DMS114 treated with DMSO at 0.1 percent for 48 hours (cell line): ENCODE data around the gene ARID1A.

ENCODE experiments used
- DNase-seq: peaks from one replicate; lab custom pipeline; 2025; ENCODE audit not compliant: unreplicated experiment; lab: John Stamatoyannopoulos, UW

ARID1A gene

DNA sequence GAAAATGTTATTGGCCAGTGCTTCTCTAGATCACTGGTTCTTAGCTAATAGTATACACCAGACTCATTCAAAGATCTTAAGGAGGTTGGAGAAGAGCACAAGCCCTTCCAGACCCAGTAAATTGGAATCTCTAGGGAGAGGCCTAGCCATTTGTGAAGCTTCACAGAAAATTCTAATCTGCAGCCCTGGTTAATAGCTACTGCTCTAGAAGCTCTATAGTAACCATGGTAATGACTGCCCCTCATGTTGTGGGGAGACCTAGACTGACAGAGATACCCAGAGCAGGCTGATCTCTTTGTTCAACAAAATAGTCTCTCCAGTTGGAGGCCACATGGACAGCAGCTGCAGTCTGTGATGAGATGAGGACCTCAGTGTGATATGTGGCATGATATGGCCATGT lies 31.7 kb downstream of the ARID1A start:
- DNase-seq: no peak

DNA sequence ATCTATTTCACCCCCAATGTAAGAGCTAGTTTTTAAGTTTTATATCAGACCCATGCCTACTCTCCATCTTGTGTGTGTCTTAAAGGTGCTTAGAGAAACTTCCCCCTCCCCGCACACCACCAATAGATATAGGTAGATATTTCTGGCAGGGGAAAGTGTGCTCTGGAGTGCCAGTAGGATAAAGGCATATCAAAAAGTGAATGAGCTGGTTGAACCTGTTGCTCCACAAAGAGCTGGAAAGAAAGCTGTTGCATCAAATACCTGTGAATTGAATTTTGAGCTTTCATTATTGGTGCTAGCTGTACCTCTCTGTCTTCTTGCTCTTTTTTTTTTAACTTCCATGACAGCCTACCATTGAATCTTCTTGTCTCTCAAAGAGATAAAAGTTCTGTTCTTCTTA lies 32.8 kb downstream of the ARID1A start:
- no peak for DNase-seq

DNA sequence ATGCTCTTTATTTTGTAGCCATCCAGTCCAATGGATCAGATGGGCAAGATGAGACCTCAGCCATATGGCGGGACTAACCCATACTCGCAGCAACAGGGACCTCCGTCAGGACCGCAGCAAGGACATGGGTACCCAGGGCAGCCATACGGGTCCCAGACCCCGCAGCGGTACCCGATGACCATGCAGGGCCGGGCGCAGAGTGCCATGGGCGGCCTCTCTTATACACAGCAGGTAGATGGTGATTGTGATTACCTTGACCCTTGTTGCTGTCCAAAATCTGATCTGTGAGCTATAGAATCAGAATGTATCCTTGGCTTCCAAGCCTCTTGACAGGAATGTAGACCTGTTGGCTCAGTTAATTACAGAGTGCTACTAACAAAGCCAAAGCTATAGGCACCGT lies 33.8 kb downstream of the ARID1A start:
- no peak for DNase-seq

DNA sequence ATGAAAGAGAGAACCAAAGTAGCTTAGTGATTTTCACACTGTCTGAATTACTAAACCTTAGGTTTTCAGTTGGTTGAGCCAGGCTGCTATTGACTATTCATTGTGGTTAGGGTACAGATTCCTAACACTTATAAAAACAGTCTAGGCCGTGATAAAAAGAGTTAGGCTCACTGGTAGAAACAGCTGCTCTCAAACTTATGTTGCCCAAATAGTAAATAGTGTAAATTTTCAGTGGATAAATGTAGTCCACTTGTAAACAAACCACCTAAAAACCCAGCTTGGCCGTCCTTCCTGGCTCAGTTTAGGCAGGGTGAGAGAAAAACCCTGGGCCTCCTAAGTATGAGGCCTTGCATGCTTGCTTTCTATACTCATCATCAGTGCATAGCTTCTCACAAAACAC lies 34.9 kb downstream of the ARID1A start:
- no peak for DNase-seq

DNA sequence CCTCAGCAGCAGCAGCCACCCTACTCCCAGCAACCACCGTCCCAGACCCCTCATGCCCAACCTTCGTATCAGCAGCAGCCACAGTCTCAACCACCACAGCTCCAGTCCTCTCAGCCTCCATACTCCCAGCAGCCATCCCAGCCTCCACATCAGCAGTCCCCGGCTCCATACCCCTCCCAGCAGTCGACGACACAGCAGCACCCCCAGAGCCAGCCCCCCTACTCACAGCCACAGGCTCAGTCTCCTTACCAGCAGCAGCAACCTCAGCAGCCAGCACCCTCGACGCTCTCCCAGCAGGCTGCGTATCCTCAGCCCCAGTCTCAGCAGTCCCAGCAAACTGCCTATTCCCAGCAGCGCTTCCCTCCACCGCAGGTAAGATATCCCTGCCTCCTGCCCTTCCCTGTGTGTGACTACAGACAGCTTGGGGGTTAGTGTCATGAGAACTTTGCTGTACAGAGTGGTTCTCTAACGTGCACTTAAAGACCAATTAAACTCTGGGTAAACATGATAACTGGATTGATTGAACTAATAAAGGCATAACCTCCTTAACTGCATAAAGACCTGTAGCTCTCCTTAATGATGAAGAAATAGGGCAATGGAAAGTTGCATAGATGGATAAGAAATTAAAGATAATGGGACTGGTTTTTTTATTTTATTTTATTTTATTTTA lies 35.6 kb downstream of the ARID1A start:
- DNase-seq: no peak

DNA sequence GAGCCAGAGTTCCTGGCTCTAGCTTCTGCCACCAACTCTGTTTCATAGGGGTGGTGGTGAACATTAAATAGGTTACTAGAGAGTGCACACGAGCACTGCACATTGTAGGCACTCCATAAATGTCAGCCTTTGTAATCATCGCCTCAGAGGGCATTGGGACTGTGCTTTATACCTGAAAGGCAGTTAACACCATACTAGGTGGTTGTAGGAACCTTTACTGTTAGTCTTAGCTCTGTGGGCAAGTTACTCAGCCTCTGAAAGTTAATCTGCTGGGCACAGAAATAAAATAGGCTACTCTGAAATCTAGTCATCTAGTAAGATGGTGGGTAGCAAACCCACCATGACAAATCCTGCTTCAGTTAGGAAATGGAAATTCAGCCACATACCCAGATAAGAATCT lies 37.6 kb downstream of the ARID1A start:
- DNase-seq: no peak

DNA sequence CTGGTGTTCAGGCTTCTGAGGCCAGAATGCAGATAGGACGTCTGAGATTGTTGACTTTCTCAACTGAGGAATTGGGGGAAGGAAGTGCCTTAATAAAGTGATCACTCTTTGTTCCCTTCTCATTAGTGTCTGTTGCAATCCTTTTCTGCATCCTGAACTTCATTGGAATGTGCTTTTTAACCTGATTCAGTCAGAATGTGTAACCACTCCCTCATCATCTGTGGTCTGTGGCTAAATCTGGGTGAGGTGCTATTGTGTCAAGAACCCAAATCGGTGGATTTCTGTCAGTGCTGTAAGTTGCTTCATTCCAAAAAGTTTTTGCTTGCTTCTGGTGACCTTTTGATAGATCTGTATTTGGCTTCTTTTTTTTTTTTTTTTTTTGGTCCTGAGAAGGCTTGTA lies 38.2 kb downstream of the ARID1A start:
- DNase-seq: no peak

DNA sequence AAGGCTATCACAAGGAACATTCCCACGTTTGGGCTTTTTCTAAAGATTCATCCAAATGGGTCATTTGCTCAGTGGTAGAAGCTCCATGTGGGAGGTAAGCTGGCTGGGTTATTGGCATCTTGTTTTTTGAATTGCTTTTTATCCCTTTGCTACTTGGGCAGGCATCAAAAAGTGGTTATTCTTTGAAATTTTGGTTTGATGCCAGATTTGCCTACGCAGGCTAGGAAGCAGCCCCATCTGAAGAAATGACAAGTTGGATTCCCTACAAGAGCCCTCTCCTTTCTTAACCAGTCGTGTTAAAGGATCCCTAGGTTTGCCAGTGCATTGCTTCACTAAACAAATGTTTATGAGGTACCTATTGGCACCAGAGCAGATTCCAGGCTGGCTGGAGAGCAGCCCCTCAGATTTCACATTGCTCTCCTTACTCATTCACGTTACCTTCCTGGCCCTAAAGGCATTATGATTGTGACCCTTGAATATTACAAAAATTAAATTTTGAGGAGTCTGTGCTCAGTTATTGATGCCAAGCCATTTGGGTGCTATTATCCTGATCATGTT lies 38.8 kb downstream of the ARID1A start:
- DNase-seq: no peak

DNA sequence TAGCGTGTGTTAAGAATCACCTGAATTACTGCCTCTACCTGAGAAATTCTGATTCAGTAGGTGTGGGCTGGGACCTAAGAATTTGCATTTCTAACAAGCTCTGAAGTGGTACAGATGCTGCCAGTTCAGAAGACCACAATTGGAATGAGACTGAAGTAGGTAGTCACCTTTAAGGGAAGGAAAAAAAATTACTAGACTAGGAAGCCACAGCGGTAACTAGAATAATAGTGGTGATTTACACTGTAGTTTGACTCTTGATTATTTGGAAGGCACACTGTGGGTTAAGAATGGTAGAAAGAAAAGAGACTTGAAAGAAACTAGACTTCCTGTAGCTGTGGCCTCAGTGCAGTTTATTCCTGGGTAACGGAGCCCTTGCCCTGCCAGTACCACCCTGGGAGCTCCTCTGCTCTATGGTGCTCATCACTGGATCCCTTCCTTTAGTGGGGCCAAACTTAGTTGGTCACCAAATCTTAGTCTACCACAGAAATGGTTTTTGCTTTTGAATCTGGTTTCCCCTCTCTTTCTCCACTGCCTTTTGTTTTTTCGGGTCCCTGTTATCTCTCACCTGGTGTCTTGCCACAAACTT lies 43.6 kb downstream of the ARID1A start:
- no peak for DNase-seq

DNA sequence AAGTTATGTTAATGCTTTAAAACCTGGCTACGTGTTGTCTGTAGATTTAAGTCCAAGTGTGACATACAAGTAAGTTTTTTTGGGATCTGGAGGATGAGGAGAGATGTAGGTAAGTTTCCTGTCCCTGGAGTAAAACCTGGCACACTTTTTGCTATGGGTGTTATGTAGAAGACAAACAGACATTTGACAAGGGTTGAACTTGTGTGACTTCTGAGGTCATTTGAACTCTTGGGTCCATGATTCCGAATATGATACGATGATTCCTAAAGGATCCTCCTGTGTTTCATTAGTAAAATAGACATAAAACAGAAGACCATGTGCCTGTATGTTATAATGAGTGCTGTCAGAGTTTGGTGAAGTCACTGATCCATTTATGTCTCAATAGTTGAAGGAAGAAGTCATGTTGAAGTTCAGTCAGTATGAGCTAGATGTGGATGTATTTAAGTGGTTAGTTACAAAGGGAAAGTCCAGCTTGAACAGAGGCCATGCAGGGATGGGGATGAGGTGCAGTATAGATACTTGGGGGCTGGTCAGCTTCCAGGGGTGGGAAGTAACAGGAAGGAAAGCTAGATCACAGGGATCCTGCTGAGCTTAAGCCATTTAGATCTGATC lies 44.3 kb downstream of the ARID1A start:
- no peak for DNase-seq

DNA sequence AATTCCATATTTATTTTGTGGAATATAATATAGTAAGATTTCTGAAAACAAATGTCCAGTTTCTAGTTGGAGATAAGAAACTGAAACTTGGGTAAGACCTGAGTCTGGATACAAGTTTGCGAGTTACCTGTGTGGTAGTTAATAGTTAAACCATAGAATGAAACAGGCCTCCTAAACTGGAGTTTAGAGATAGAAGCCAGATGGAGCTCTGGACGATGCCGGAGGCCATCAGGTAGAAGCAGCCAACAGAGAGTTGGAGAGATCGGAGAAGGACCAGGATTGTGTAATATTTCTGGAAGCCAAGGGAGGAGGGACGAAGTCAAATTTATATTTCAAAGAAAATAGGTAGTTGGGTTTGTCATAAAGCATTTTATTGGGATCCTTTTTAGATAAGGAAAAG lies 45.1 kb downstream of the ARID1A start:
- DNase-seq: no peak

DNA sequence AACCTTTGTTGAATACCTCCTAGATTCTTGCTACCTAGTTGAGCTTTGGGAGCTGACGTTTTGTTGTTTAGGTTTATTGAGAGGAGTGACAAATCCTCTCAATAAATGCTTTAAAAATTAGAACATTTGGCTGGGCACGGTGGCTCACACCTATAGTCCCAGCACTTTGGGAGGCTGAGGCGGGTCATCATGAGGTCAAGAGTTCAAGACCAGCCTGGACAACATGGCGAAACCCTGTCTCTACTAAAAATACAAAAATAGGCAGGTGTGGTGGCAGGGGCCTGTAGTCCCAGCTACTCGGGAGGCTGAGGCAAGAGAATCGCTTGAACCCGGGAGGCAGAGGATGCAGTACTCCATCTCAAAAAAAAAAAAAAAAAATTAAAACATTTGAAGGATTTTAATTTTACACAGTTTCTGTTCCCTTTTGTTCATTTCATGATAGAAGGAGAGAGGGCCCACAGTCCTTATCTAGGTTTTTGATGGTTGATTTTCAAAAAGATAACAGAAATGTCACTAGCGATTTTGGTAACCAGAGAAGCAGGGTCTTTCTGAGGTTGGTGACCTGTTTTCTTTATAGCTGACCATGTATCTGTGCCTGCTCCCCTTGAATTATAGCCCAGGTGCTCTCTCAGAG lies 47.7 kb downstream of the ARID1A start:
- no peak for DNase-seq

DNA sequence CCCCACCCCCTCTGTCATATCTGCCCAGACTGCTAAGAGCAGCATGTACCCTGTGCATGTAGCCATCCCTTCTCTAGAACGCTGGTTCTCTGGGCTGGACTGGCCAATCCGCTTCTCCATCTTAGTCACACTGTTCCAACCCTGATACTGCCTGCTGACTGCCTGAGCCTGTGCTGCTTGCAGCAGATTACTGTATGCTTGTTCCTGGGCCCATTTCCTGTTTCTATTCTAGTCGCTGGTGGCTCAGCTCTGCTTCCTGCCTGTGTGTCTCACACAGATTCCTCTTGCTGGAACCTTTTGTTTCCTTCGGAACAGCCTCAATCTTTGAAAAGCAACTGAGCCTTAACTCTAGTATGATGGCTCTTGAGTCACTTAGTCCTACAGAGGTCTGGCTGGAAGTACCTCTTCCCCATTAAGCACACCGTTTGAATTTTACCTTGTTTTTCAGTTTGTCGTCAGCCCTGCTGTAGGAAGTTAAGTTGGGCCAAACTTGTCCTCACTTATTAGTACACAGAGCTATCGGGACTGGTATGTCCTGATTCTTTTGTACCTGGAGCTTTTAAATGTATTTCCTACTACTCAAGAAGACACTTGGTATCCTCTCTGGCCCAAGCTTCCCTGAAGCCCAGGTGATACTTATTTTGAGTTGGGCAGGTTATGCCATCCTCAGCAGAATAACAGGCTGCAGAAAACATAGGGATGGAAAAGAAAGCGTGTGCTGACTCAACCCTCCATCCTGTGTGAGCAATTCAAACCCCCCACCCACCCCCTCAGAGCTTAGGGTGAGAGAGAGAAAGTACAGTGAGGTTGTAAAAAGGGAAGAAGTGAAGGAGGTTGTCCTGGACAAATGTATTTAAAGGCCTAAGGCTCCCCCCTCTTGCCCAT lies 48.5 kb downstream of the ARID1A start:
- no peak for DNase-seq

DNA sequence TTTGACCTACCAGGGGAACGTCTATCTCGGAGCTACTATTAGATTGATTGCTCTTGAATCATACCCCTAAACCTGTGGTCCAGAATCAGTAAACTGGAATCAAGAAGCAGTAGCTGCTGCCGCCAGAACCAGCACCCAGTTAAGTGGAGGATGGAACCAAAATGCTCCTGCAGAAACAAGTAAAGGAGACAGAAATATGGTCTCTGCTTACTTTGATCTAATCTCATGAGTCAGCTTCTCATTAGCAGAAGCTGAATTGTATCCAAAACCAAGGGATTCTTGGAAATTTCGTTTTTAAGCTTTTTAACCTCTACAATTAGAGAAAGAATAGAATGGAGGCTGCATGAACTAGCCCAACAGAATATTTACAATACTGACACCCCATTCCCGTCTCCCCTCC lies 49.4 kb downstream of the ARID1A start:
- DNase-seq: no peak

DNA sequence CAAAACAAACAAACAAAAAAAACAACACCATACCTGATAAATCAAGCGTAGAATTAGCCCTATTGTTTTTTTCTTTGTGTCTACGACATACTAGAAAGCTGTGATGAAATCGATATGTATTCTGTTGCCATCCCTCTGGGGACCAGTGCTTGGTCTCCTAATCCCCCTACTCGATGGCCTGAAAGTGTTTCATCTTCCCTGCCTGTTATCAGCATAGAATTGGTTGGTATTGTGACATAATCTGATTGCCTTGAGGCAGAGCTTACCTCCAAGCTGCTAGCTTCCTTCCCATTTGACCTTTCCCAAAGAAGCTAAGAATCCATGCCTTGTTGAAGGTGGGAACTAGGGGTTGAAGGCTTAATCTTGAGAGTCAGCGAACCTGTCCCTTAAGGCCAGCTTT lies 51.2 kb downstream of the ARID1A start:
- DNase-seq: no peak

DNA sequence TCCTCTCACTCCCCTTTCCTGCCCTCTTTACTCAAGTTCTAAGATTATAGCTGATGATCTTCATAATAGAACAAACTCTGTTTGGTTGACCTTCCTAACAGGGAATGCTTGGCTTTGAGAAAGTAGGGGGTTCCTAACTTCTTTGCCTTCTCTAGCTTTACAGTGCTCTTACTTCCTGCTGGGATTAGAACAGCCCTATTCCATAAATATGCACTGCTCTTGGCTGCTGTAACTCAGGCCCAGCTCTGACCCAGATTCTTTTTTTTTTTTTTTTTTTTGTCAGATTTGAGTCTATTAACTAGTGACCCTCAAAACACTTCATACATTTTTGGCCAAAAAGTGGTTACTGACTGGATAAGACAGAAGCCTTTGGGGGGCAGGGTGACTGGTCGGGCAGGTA lies 52.5 kb downstream of the ARID1A start:
- DNase-seq: no peak

DNA sequence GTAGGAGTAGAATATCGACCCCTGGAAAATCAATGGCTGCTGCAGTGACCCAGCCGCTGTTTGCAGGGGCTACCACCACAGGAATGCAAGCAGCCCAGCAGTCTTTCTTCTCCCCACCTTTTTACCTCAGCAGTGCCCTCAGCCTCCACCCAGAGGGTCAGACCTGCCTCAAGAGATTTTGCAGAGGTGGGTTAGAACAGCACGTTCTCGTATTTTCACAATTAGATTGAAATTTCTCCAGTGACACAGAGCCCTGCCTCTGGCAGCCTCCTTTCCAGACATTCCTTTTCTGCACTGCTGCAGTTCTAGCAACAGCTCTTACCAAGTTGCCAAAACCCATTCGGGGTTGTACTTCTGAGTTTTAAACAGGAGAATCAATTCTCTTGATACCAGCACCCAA lies 53.6 kb downstream of the ARID1A start:
- no peak for DNase-seq

DNA sequence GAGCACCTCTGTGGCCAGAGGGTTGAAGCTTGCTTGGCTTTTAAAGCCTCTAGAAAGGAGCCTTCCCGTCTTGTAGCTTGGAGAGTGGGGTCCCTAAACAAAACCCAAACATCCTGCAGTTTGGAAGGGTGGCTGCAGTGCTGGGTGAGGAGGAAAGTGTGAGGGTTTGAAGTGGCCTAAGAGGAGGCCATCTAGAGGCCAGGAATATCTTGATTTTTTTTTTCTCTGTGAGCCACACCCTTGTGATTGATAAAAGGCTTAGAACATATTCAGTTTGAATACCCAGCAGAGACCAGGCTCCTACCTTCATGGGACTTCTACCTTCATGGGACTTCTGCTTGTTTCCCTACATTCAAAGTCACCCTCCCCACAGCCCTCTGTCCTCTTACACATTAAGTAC lies 54.6 kb downstream of the ARID1A start:
- no peak for DNase-seq

DNA sequence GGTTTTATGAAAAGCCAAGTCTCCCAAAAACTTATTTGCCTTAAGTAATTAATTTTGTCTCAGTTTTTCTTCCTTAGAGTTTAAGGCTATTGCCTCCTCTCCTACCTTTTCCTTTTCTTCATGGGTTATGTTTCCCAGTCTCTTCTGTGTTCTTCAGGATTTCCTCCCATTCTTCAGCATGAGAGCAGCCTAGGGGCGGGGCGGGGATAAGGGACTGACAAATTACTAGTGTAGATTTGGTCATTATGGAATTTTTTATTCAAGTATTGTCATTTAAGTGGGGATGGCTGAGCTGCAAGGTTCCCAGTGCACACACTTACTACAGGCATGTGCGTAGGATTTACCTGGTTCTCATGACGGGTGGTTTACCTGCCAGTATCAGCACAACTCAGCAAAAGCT lies 56.7 kb downstream of the ARID1A start:
- DNase-seq: no peak

DNA sequence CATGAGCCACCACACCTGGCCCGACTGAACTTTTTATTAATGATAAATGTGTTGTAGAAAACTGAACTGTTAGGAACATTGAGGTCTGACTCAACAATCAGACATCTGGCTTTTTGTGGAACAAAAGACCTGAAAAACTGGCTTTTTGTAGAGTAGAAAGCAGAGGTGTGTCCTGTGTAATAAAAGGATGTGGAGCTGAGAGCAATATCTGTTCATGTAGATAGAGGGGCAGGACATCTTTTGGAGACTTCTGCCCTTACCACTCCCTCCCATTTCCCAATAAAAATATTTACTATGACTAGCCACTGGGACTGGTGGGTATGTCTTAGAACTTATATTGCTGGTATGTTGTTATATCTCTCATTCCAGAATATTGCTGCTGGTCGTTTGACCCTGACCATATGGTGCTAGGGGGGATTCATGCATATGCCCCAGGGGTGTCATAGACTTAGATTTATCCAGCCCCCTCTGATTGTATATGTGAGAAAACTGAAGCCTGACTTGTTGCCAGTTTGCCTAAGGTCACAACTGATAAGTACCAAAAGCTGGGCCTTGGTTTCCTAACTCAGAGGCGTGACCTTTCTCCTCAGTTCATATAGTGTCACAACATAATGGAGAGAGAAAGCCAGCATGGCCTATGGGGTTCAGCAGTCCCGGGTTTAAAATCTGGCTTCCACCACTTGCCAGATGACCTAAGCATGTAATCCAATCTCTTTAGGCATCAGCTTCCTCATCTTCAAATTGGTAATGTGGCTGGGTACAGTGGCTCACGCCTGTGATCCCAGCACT lies 58.5 kb downstream of the ARID1A start:
- no peak for DNase-seq
